ENCODE data around the gene SH3BP5. TPM values are rescaled to one million over a fixed set of nuclear protein-coding genes. Genes with fewer than 3 reads are reported as not detected.

The SH3BP5 gene, protein sequence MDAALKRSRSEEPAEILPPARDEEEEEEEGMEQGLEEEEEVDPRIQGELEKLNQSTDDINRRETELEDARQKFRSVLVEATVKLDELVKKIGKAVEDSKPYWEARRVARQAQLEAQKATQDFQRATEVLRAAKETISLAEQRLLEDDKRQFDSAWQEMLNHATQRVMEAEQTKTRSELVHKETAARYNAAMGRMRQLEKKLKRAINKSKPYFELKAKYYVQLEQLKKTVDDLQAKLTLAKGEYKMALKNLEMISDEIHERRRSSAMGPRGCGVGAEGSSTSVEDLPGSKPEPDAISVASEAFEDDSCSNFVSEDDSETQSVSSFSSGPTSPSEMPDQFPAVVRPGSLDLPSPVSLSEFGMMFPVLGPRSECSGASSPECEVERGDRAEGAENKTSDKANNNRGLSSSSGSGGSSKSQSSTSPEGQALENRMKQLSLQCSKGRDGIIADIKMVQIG
- 8.2 and 12.9 TPM in 2 replicates for total RNA-seq
- 6.7 and 12.6 TPM in 2 replicates for polyA plus RNA-seq
- 5.9 and 11.0 TPM in 2 replicates for polyA plus RNA-seq (2012)
- 0.82 and 5.2 TPM in 2 replicates for polyA minus RNA-seq (ENCODE audit: low replicate concordance)

DNA sequence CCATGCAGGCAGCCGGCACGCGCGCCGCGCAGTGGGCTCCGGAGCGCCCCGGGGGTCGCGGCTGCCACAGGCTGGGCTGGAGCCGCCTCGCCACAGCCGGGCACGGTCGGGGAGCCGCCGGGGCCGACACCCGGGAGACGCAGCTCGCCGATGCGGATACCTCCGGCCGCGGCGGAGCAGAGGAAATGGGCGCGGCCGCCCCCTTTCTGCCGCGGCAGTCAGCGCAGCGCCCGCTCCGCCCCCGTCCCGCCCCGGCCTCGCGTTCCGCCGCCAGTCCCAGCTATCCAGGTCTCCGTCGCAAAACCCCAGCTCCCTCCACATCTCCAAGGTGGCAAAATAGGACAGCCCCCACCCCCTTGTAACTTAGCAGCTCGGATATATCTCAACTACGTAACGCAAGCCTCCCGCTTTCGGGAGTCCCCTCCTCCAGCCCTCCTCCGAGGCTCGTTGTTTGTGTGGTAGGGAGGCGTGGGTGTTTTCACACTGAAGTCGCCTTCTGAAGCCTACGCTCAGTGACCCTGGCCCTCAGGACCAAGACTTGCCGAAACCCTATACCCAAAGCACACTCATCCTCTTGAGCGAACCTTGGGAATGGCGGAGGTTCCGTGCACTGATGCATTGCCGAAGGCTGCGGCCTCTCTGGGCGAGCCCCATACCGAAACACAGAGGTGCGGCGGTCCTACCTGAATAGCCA, at the start of gene SH3BP5:
TSS of gene SH3BP5 (minus strand) at position 182 of the 694 bp plus-strand sequence. CDS start at position 4, 178 bp downstream.
- no peak for TF ChIP-seq EZH2 (IDR thresholded peaks at IDR 0.05; ENCODE audit: low read length, missing control alignments)
- peak; percentile 29 to 47 for TF ChIP-seq CTCF (conservative IDR thresholded peaks at IDR 0.05 in 1 of 2, IDR thresholded peaks at IDR 0.05 in 1 of 2; ENCODE audit: low read depth in 1 of 2, low read length in 2 of 2)
- Histone ChIP-seq H4K20me1 (ENCODE audit: control insufficient read depth, extremely low read depth, insufficient read depth, low read length) (no peaks in the 10 kb centered on the region), H3K27me3 (ENCODE audit: control insufficient read depth, insufficient read depth, low read length) (no peaks in the 10 kb centered on the region), H2AFZ (ENCODE audit: low read length) (peak within 1 kb of the TSS; percentile 97), H3K9me3 (ENCODE audit: control insufficient read depth, insufficient read depth, low read depth, low read length) (no peaks in the 10 kb centered on the region), H3K4me3 (replicated peaks in 1 of 4; ENCODE audit: control extremely low read depth in 1 of 4, insufficient read depth in 1 of 4, low read depth in 3 of 4, low read length in 4 of 4) (peak within 1 kb of the TSS; percentile 62 to 81 (median 80)), H3K27ac (ENCODE audit: insufficient read depth, low read length) (peak within 1 kb of the TSS; percentile 27), H3K4me2 (ENCODE audit: extremely low read depth, insufficient read depth, low read length) (peak within 1 kb of the TSS; percentile 81), H3K36me3 (ENCODE audit: control insufficient read depth, insufficient read depth, low read length) (no peaks in the 10 kb centered on the region), H3K4me1 (ENCODE audit: control insufficient read depth, extremely low read depth, insufficient read depth, low read length) (no peaks in the 10 kb centered on the region), H3K79me2 (ENCODE audit: control insufficient read depth, insufficient read depth, low read length) (no peaks in the 10 kb centered on the region), H3K9ac (ENCODE audit: insufficient read depth, low read length) (peak within 1 kb of the TSS; percentile 63)
- DNase-seq (ENCODE audit: low read depth in 2 of 2): peak; percentile 53 to 68

- H2AFZ ChIP-seq (ENCODE audit: low read length): no peak overlapping the region
- no peaks in the 10 kb centered on the region for H3K9me3 ChIP-seq (ENCODE audit: control insufficient read depth, insufficient read depth, low read depth, low read length)
- no peak overlapping the region for H3K4me2 ChIP-seq (ENCODE audit: extremely low read depth, insufficient read depth, low read length)
- H3K79me2 ChIP-seq (ENCODE audit: control insufficient read depth, insufficient read depth, low read length): no peaks in the 10 kb centered on the region
- H3K4me3 ChIP-seq (replicated peaks in 1 of 4; ENCODE audit: control extremely low read depth in 1 of 4, insufficient read depth in 1 of 4, low read depth in 3 of 4, low read length in 4 of 4): no peak overlapping the region
- H3K4me1 ChIP-seq (ENCODE audit: control insufficient read depth, extremely low read depth, insufficient read depth, low read length): peaks cover 2% of the 10 kb centered on the region
- TF ChIP-seq EZH2 (IDR thresholded peaks at IDR 0.05; ENCODE audit: low read length, missing control alignments): no peak
- no peak for TF ChIP-seq CTCF (conservative IDR thresholded peaks at IDR 0.05 in 1 of 2, IDR thresholded peaks at IDR 0.05 in 1 of 2; ENCODE audit: low read depth in 1 of 2, low read length in 2 of 2)
- H3K9ac ChIP-seq (ENCODE audit: insufficient read depth, low read length): no peak overlapping the region
- H3K27me3 ChIP-seq (ENCODE audit: control insufficient read depth, insufficient read depth, low read length): no peaks in the 10 kb centered on the region
- no peaks in the 10 kb centered on the region for H4K20me1 ChIP-seq (ENCODE audit: control insufficient read depth, extremely low read depth, insufficient read depth, low read length)
- H3K36me3 ChIP-seq (ENCODE audit: control insufficient read depth, insufficient read depth, low read length): no peaks in the 10 kb centered on the region
- no peak overlapping the region for H3K27ac ChIP-seq (ENCODE audit: insufficient read depth, low read length)
- DNase-seq (ENCODE audit: low read depth in 2 of 2): peak in 1 of 2 donors; percentile 10
Measured at GRCh38 chr3:15380980-15381890, 48.8 kb upstream of the SH3BP5 start.

Data from fibroblast of lung (primary cell).